Trophoblast cell (in vitro differentiated cells and primary cell): ENCODE data around the gene SFXN5.

Source experiments
- DNase-seq, 2 donors: peaks; one replicate each; pipeline ENCODE4 v3.0.0-alpha.2; 2016
- H2AFZ ChIP-seq: 2 replicates; pipeline ENCODE4 v1.6.1; 2013; ENCODE audit warnings: low read length, moderate library complexity, mild to moderate bottlenecking; ENCODE audit not compliant: insufficient read depth, poor library complexity
- H2AK5ac ChIP-seq: 2 replicates; pipeline ENCODE4 v1.6.1; 2013; ENCODE audit warnings: mild to moderate bottlenecking, low read length
- H2BK120ac ChIP-seq: 2 replicates; pipeline ENCODE4 v1.6.1; 2013; ENCODE audit warnings: low read length, mild to moderate bottlenecking, moderate library complexity; ENCODE audit not compliant: insufficient read depth, poor library complexity
- H2BK12ac ChIP-seq: 2 replicates; pipeline ENCODE4 v1.6.1; 2013; ENCODE audit warnings: mild to moderate bottlenecking, low read length, moderate library complexity
- H2BK5ac ChIP-seq: 2 replicates; pipeline ENCODE4 v1.6.1; 2013; ENCODE audit warnings: low read length, low read depth, moderate library complexity, mild to moderate bottlenecking; ENCODE audit not compliant: poor library complexity
- H3K14ac ChIP-seq: 2 replicates; pipeline ENCODE4 v1.6.1; 2013; ENCODE audit warnings: mild to moderate bottlenecking, low read length
- H3K18ac ChIP-seq: 2 replicates; pipeline ENCODE4 v1.6.1; 2013; ENCODE audit warnings: mild to moderate bottlenecking, low read length
- H3K23ac ChIP-seq: 2 replicates; pipeline ENCODE4 v1.6.1; 2013; ENCODE audit warnings: low read length
- H3K27ac ChIP-seq: 2 replicates; pipeline ENCODE4 v1.5.1; 2013; ENCODE audit warnings: low read depth, mild to moderate bottlenecking, inconsistent platforms, low read length, moderate library complexity
- H3K27me3 ChIP-seq: 2 replicates; pipeline ENCODE4 v1.6.1; 2013; ENCODE audit warnings: inconsistent platforms, mild to moderate bottlenecking, low read length, moderate library complexity; ENCODE audit not compliant: insufficient read depth
- H3K36me3 ChIP-seq, 2 experiments: 1 replicate in 1 of 2; 2 replicates in 1 of 2; pipeline ENCODE4 v1.6.1; 2013; ENCODE audit warnings: low read length in 2 of 2, mild to moderate bottlenecking in 2 of 2, moderate library complexity in 1 of 2; ENCODE audit not compliant: insufficient read depth in 2 of 2, control insufficient read depth in 1 of 2
- H3K4ac ChIP-seq: 2 replicates; pipeline ENCODE4 v1.6.1; 2013; ENCODE audit warnings: low read depth, mild to moderate bottlenecking, low read length, moderate library complexity
- H3K4me1 ChIP-seq, 2 experiments: 1 replicate in 1 of 2; 2 replicates in 1 of 2; pipeline ENCODE4 v1.6.1; 2013; ENCODE audit warnings: low read length in 2 of 2, mild to moderate bottlenecking in 2 of 2, moderate library complexity in 1 of 2; ENCODE audit not compliant: insufficient read depth in 2 of 2, control insufficient read depth in 1 of 2
- H3K4me2 ChIP-seq: 2 replicates; pipeline ENCODE4 v1.6.1; 2013; ENCODE audit warnings: inconsistent platforms, mild to moderate bottlenecking, low read length, moderate library complexity
- H3K4me3 ChIP-seq: 2 replicates; pipeline ENCODE4 v1.5.1; 2013; ENCODE audit warnings: mild to moderate bottlenecking, low read depth, low read length, inconsistent platforms
- H3K79me1 ChIP-seq: one replicate; pipeline ENCODE4 v1.6.1; 2013; ENCODE audit warnings: low read length
- H3K79me2 ChIP-seq: 2 replicates; pipeline ENCODE4 v1.6.1; 2013; ENCODE audit warnings: low read length, mild to moderate bottlenecking; ENCODE audit not compliant: control insufficient read depth, insufficient read depth, poor library complexity
- H3K9ac ChIP-seq: 2 replicates; pipeline ENCODE4 v1.6.1; 2013; ENCODE audit warnings: mild to moderate bottlenecking, low read length
- H3K9me3 ChIP-seq: 2 replicates; pipeline ENCODE4 v1.6.1; 2013; ENCODE audit warnings: low read depth, mild to moderate bottlenecking, control low read depth, inconsistent platforms, low read length; ENCODE audit not compliant: insufficient read depth
- H4K12ac ChIP-seq: 2 replicates; pipeline ENCODE4 v1.6.1; 2013; ENCODE audit warnings: low read depth, mild to moderate bottlenecking, low read length, moderate library complexity
- H4K8ac ChIP-seq: 2 replicates; pipeline ENCODE4 v1.6.1; 2013; ENCODE audit warnings: low read depth, mild to moderate bottlenecking, low read length, moderate library complexity
- H4K91ac ChIP-seq: one replicate; pipeline ENCODE4 v1.6.1; 2013; ENCODE audit warnings: low read depth, mild to moderate bottlenecking, low read length, moderate library complexity
- WGBS: extraction: QIAGEN DNeasy Blood & Tissue Kit; methylation state at CpG from one replicate; pipeline ENCODE4 v1.1.7; 2013; ENCODE audit warnings: missing lambda C conversion rate; ENCODE audit not compliant: insufficient read length, insufficient coverage; ENCODE audit errors: extremely low coverage; 5-methylcytosine and 5-hydroxymethylcytosine counted together

SFXN5 gene

DNA sequence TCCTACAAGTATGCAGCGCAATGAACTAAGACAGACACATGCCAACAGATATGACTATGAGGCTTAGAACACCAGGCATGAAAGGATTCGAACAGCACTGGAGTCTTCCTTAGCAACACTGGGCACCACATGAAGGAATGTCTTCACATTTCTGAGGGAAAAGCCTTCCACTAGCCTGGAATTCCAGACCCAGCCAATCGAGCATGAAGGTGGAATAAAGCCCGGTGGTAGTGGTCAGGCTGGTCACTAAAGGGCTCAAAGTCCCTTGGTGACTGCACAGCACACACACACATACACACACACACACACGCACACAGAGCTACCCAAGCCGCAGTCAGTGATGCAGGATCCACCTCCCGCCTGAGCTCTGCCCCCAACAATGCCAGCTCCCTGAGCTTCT, 19.7 kb upstream of the SFXN5 start:
- Histone ChIP-seq H3K23ac (no peak overlapping the region), H3K27ac (no peak overlapping the region), H2AFZ (no peak overlapping the region), H3K9me3 (no peaks in the 10 kb centered on the region), H3K36me3 (peaks cover 13 to 14% of the 10 kb centered on the region in 2 experiments), H4K8ac (no peak overlapping the region), H2BK120ac (no peak overlapping the region), H3K79me1 (peaks cover 17% of the 10 kb centered on the region), H3K27me3 (no peaks in the 10 kb centered on the region), H3K4me2 (no peak overlapping the region), H3K9ac (no peak overlapping the region), H4K12ac (no peak overlapping the region), H3K4ac (no peak overlapping the region), H3K79me2 (peaks cover 7% of the 10 kb centered on the region), H3K4me3 (no peak overlapping the region), H2BK12ac (peak overlapping the region; percentile 29), H3K4me1 (peaks cover 37 to 47% of the 10 kb centered on the region in 2 experiments), H4K91ac (no peak overlapping the region), H2BK5ac (no peak overlapping the region), H3K18ac (no peak overlapping the region), H2AK5ac (no peak overlapping the region), H3K14ac (no peak overlapping the region)
- DNase-seq, result peak; percentile 79 to 92
- WGBS, result no CpG with 5 or more reads among the region's 7 CpGs

DNA sequence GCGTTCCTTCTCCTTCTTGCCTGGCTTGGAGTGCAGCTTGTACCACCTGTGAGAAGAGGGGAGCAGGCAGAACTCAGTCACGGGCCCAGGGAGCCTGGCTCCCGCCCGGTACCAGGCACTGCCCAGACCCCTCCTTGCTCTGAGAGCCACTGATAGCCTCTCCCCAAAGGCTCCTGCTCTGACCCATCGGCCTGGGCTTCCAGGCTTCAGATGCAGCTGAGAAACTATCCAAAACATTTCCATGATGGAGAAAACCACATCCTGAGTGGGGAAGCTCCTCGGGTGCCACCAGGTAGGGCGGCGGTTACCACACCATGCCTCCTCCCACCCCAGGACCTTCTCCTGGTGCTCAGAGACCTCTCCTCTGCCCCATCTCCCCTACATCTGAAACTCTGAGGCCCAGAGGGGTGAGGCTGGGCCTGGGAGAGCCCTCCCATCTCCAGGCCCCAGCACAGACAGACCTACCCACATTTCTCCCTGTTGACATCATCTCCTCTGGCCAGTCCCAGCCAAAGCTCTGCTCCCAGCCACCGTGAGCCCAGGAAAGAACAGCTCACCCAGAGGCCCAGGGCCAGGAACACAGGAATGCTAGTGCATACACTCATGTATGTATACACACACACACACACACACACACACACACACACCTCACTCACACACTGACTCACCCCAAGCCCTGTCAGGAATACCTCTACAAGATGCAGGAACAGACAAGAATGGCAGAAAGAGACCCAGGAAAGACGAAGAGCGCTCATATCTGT, 17.9 kb upstream of the SFXN5 start:
- peak overlapping the region; percentile 47 for H4K8ac ChIP-seq
- H3K18ac ChIP-seq, result peak overlapping the region; percentile 54
- H4K91ac ChIP-seq, result peak overlapping the region; percentile 72
- no peak overlapping the region for H3K4me3 ChIP-seq
- peaks cover 7% of the 10 kb centered on the region for H3K79me2 ChIP-seq
- peak overlapping the region; percentile 73 for H3K14ac ChIP-seq
- no CpG with 5 or more reads among the region's 11 CpGs for WGBS
- peaks cover 17% of the 10 kb centered on the region for H3K79me1 ChIP-seq
- peak overlapping the region; percentile 1 for H4K12ac ChIP-seq
- H3K36me3 ChIP-seq, result peaks cover 14 to 18% of the 10 kb centered on the region in 2 experiments
- H3K9me3 ChIP-seq, result no peaks in the 10 kb centered on the region
- H3K23ac ChIP-seq, result no peak overlapping the region
- peak overlapping the region; percentile 25 for H2BK12ac ChIP-seq
- peak overlapping the region; percentile 84 for H2BK120ac ChIP-seq
- peak overlapping the region; percentile 32 for H3K4ac ChIP-seq
- peak overlapping the region; percentile 65 for H3K27ac ChIP-seq
- no peak overlapping the region for H3K4me2 ChIP-seq
- DNase-seq, result peak; percentile 96 to 99
- H3K4me1 ChIP-seq, result peaks cover 37 to 48% of the 10 kb centered on the region in 2 experiments
- peak overlapping the region; percentile 58 for H2BK5ac ChIP-seq
- H2AFZ ChIP-seq, result peak overlapping the region; percentile 8
- H2AK5ac ChIP-seq, result peak overlapping the region; percentile 80
- no peaks in the 10 kb centered on the region for H3K27me3 ChIP-seq
- no peak overlapping the region for H3K9ac ChIP-seq

- H2BK5ac ChIP-seq, result peak overlapping the region; percentile 58
- H2BK120ac ChIP-seq, result peak overlapping the region; percentile 84
- no peak overlapping the region for H3K9ac ChIP-seq
- H3K36me3 ChIP-seq, result peaks cover 20 to 24% of the 10 kb centered on the region in 2 experiments
- peak overlapping the region; percentile 25 for H2BK12ac ChIP-seq
- H4K91ac ChIP-seq, result peak overlapping the region; percentile 72
- H3K4me3 ChIP-seq, result no peak overlapping the region
- H3K79me2 ChIP-seq, result peaks cover 7% of the 10 kb centered on the region
- peak overlapping the region; percentile 73 for H3K14ac ChIP-seq
- H3K79me1 ChIP-seq, result peaks cover 17% of the 10 kb centered on the region
- H3K18ac ChIP-seq, result peak overlapping the region; percentile 54
- no peaks in the 10 kb centered on the region for H3K27me3 ChIP-seq
- no CpG with 5 or more reads among the region's 14 CpGs for WGBS
- no peak for DNase-seq
- peak overlapping the region; percentile 80 for H2AK5ac ChIP-seq
- H3K4ac ChIP-seq, result peak overlapping the region; percentile 22
- H2AFZ ChIP-seq, result no peak overlapping the region
- H4K12ac ChIP-seq, result no peak overlapping the region
- no peak overlapping the region for H3K23ac ChIP-seq
- no peak overlapping the region for H3K4me2 ChIP-seq
- H3K27ac ChIP-seq, result no peak overlapping the region
- peak overlapping the region; percentile 24 for H4K8ac ChIP-seq
- no peaks in the 10 kb centered on the region for H3K9me3 ChIP-seq
- peaks cover 37 to 48% of the 10 kb centered on the region in 2 experiments for H3K4me1 ChIP-seq
Observed at GRCh38 chr2:73088703-73089102, 17.2 kb upstream of the SFXN5 start.

DNA sequence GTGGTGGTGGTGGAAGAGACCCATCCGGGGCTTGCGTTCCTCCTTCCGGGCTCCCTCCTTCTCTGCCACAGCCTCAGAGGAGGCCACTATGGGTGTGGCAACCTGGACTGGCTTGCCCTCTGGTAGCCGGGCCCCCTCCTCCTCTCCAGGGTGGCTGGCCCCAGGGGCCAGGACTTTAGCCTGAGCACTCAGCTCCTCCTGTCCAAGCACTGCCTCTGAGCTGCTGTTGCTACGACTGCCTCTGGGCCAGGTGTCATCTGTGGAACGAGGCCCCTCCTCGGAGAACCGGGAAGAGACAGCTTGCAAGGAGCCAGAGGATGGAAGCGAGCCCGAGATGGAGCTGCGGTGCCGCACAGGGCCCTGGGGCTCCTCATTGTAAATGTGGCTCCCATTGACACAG, 16.7 kb upstream of the SFXN5 start:
- Histone ChIP-seq H4K8ac (no peak overlapping the region), H3K4me1 (peaks cover 37 to 48% of the 10 kb centered on the region in 2 experiments), H3K23ac (no peak overlapping the region), H3K27ac (no peak overlapping the region), H3K14ac (no peak overlapping the region), H3K36me3 (peaks cover 20 to 24% of the 10 kb centered on the region in 2 experiments), H3K9me3 (no peaks in the 10 kb centered on the region), H4K12ac (no peak overlapping the region), H3K79me2 (peaks cover 7% of the 10 kb centered on the region), H2BK12ac (peak overlapping the region; percentile 9), H3K4ac (no peak overlapping the region), H3K27me3 (no peaks in the 10 kb centered on the region), H4K91ac (peak overlapping the region; percentile 72), H2AFZ (no peak overlapping the region), H3K18ac (no peak overlapping the region), H2AK5ac (no peak overlapping the region), H3K79me1 (peaks cover 17% of the 10 kb centered on the region), H3K4me2 (no peak overlapping the region), H2BK5ac (no peak overlapping the region), H2BK120ac (no peak overlapping the region), H3K4me3 (no peak overlapping the region), H3K9ac (no peak overlapping the region)
- no CpG with 5 or more reads among the region's 12 CpGs for WGBS
- no peak for DNase-seq
